H9 (cell line): Measurements from ENCODE around the gene SOX30. TPM values are rescaled to one million over a fixed set of nuclear protein-coding genes. Genes with fewer than 3 reads are reported as not detected.
A peak's percentile ranks its signal among the peaks of the same experiment; 100 is the strongest.

Source experiments
- DNase-seq: peaks from one replicate; pipeline ENCODE4 v3.0.0-alpha.2; 2017
- H2AFZ ChIP-seq: one replicate; pipeline ENCODE4 v1.6.1; 2013; ENCODE audit warnings: mild to moderate bottlenecking, low read length, control low read depth, moderate library complexity
- H2AK5ac ChIP-seq: 2 replicates; pipeline ENCODE4 v1.6.1; 2013; ENCODE audit warnings: low read length, control low read depth, mixed read lengths; ENCODE audit not compliant: insufficient read length
- H2BK120ac ChIP-seq: one replicate; pipeline ENCODE4 v1.6.1; 2013; ENCODE audit warnings: low read depth, mild to moderate bottlenecking, low read length, control low read depth, inconsistent platforms; ENCODE audit not compliant: poor library complexity, severe bottlenecking
- H2BK12ac ChIP-seq: 2 replicates; pipeline ENCODE4 v1.6.1; 2013; ENCODE audit warnings: low read length, control low read depth, mixed read lengths, low read depth; ENCODE audit not compliant: insufficient read length
- H2BK15ac ChIP-seq: 2 replicates; pipeline ENCODE4 v1.6.1; 2013; ENCODE audit warnings: low read depth, low read length, control low read depth
- H2BK20ac ChIP-seq: one replicate; pipeline ENCODE4 v1.6.1; 2013; ENCODE audit warnings: low read depth, mild to moderate bottlenecking, low read length, control low read depth, inconsistent platforms; ENCODE audit not compliant: poor library complexity, severe bottlenecking
- H2BK5ac ChIP-seq: 2 replicates; pipeline ENCODE4 v1.6.1; 2013; ENCODE audit warnings: low read length, control low read depth, mixed read lengths; ENCODE audit not compliant: insufficient read length
- H3K14ac ChIP-seq: 2 replicates; pipeline ENCODE4 v1.6.1; 2013; ENCODE audit warnings: low read length, control low read depth; ENCODE audit not compliant: insufficient read depth
- H3K18ac ChIP-seq: 2 replicates; pipeline ENCODE4 v1.6.1; 2013; ENCODE audit warnings: low read depth, mild to moderate bottlenecking, mixed read lengths, low read length, control low read depth; ENCODE audit not compliant: insufficient read length
- H3K23ac ChIP-seq: 2 replicates; pipeline ENCODE4 v1.6.1; 2013; ENCODE audit warnings: low read length, control low read depth, mixed read lengths, low read depth; ENCODE audit not compliant: insufficient read length
- H3K23me2 ChIP-seq: 2 replicates; pipeline ENCODE4 v1.6.1; 2013; ENCODE audit warnings: low read depth, mild to moderate bottlenecking, mixed read lengths, low read length, control low read depth; ENCODE audit not compliant: insufficient read length, poor library complexity, severe bottlenecking
- H3K27ac ChIP-seq: 2 replicates; pipeline ENCODE4 v1.5.1; 2013; ENCODE audit warnings: low read length, control low read depth, mixed read lengths, low read depth; ENCODE audit not compliant: insufficient read length
- H3K27me3 ChIP-seq: 2 replicates; pipeline ENCODE4 v1.6.1; 2013; ENCODE audit warnings: low read length, control low read depth, inconsistent platforms; ENCODE audit not compliant: insufficient read depth
- H3K4ac ChIP-seq: 2 replicates; pipeline ENCODE4 v1.6.1; 2013; ENCODE audit warnings: low read depth, mild to moderate bottlenecking, control low read depth, inconsistent platforms, low read length, moderate library complexity
- H3K4me1 ChIP-seq: 2 replicates; pipeline ENCODE4 v1.6.1; 2013; ENCODE audit warnings: low read length, control low read depth, inconsistent platforms; ENCODE audit not compliant: insufficient read depth
- H3K4me2 ChIP-seq: 2 replicates; pipeline ENCODE4 v1.6.1; 2013; ENCODE audit warnings: low read length, control low read depth, mixed read lengths; ENCODE audit not compliant: insufficient read length, insufficient read depth
- H3K56ac ChIP-seq: 2 replicates; pipeline ENCODE4 v1.6.1; 2013; ENCODE audit warnings: low read depth, mild to moderate bottlenecking, mixed read lengths, low read length, control low read depth; ENCODE audit not compliant: insufficient read length
- H3K79me1 ChIP-seq: 2 replicates; pipeline ENCODE4 v1.6.1; 2013; ENCODE audit warnings: low read depth, mild to moderate bottlenecking, moderate library complexity, low read length, control low read depth, inconsistent platforms; ENCODE audit not compliant: insufficient read depth, poor library complexity, severe bottlenecking
- H3K79me2 ChIP-seq: 2 replicates; pipeline ENCODE4 v1.6.1; 2013; ENCODE audit warnings: low read length, control low read depth, inconsistent platforms; ENCODE audit not compliant: insufficient read depth
- H3K9ac ChIP-seq: 2 replicates; pipeline ENCODE4 v1.6.1; 2013; ENCODE audit warnings: low read length, control low read depth, mixed read lengths; ENCODE audit not compliant: insufficient read length; ENCODE audit errors: extremely low read depth
- H3K9me3 ChIP-seq: one replicate; pipeline ENCODE4 v1.6.1; 2013; ENCODE audit warnings: low read depth, low read length, inconsistent platforms; ENCODE audit not compliant: control insufficient read depth
- H3T11ph ChIP-seq: one replicate; pipeline ENCODE4 v1.6.1; 2013; ENCODE audit warnings: mild to moderate bottlenecking, low read length, control low read depth, inconsistent platforms
- H4K20me1 ChIP-seq: one replicate; pipeline ENCODE4 v1.6.1; 2013; ENCODE audit not compliant: control insufficient read depth, insufficient read length, insufficient read depth
- H4K5ac ChIP-seq: 2 replicates; pipeline ENCODE4 v1.6.1; 2013; ENCODE audit warnings: low read depth, mild to moderate bottlenecking, mixed read lengths, low read length, control low read depth; ENCODE audit not compliant: insufficient read length
- H4K8ac ChIP-seq: replicated peaks from 2 replicates; pipeline ENCODE4 v1.6.1; 2013; ENCODE audit warnings: low read length, control low read depth, mixed read lengths, low read depth; ENCODE audit not compliant: insufficient read length
- H4K91ac ChIP-seq: 2 replicates; pipeline ENCODE4 v1.6.1; 2013; ENCODE audit warnings: low read depth, mild to moderate bottlenecking, moderate library complexity, mixed read lengths, low read length, control low read depth; ENCODE audit not compliant: insufficient read length
- H3K27ac Mint-ChIP-seq, 3 experiments: 2 replicates in 2 of 3; 3 replicates in 1 of 3; pipeline ENCODE4 v1.8.0; 2020 to 2021; ENCODE audit warnings: mixed read lengths in 3 of 3, mild to moderate bottlenecking in 1 of 3, moderate library complexity in 1 of 3
- H3K27me3 Mint-ChIP-seq: 2 replicates; pipeline ENCODE4 v1.8.0; 2021; ENCODE audit warnings: low read depth, mild to moderate bottlenecking, moderate library complexity, mixed read lengths
- H3K36me3 Mint-ChIP-seq, 3 experiments: 2 replicates in 2 of 3; 3 replicates in 1 of 3; pipeline ENCODE4 v1.8.0; 2020 to 2021; ENCODE audit warnings: low read depth in 3 of 3, mixed read lengths in 3 of 3; ENCODE audit not compliant: insufficient read depth in 1 of 3
- H3K4me1 Mint-ChIP-seq, 2 experiments: 2 replicates each; pipeline ENCODE4 v1.8.0; 2020; ENCODE audit warnings: mixed read lengths in 2 of 2
- H3K4me3 Mint-ChIP-seq, 2 experiments: 2 replicates in 1 of 2; 3 replicates in 1 of 2; pipeline ENCODE4 v1.8.0; 2020 to 2021; ENCODE audit warnings: mild to moderate bottlenecking in 2 of 2, mixed read lengths in 2 of 2, moderate library complexity in 1 of 2
- H3K9me3 Mint-ChIP-seq, 2 experiments: 2 replicates in 1 of 2; 3 replicates in 1 of 2; pipeline ENCODE4 v1.8.0; 2020; ENCODE audit warnings: mild to moderate bottlenecking in 2 of 2, mixed read lengths in 2 of 2, moderate library complexity in 1 of 2
- WGBS: extraction: QIAGEN DNeasy Blood & Tissue Kit; methylation state at CpG from one replicate; pipeline ENCODE4 v1.1.7; 2013; ENCODE audit warnings: missing lambda C conversion rate, low lambda C conversion rate, mixed read lengths; ENCODE audit not compliant: insufficient read length; ENCODE audit errors: extremely low coverage; 5-methylcytosine and 5-hydroxymethylcytosine counted together
- total RNA-seq: library from RNA; stranded (reverse); gene quantifications from 2 replicates; pipeline ENCODE4 v1.2.1, GENCODE V29; 2021
- TF ChIP-seq, protein P1 (sequence below): fragments of 200-600 bp; sonication (generic); conservative IDR thresholded peaks from 3 replicates; pipeline ENCODE4 v1.8.0; 2021; ENCODE audit warnings: antibody characterized with exemption, mild to moderate bottlenecking

The SOX30 gene
- total RNA-seq, 1 experiment from 2014 or later = not detected

GRCh38 chr5:157671592-157672330, 19.5 kb upstream of the SOX30 start:
- H3K4me3 Mint-ChIP-seq = peak overlapping the region; percentile 78 to 89
- H3K27ac Mint-ChIP-seq = peak overlapping the region in 1 of 3 experiments; percentile 46; a peak in 1 of 7 replicates
- Histone ChIP-seq H3K4ac (no peak overlapping the region), H2AK5ac (no peak overlapping the region), H4K91ac (no peak overlapping the region), H4K20me1 (no peaks in the 10 kb centered on the region), H3K18ac (no peak overlapping the region), H3K9ac (no peak overlapping the region), H4K5ac (no peak overlapping the region), H4K8ac (no peak overlapping the region), H2BK120ac (no peak overlapping the region), H3K4me2 (peak overlapping the region; percentile 48), H3K9me3 (no peaks in the 10 kb centered on the region), H3K4me1 (no peaks in the 10 kb centered on the region), H3K56ac (no peak overlapping the region), H2BK20ac (no peak overlapping the region), H3K23ac (no peak overlapping the region), H3T11ph (no peak overlapping the region), H3K27me3 (peaks cover 14% of the 10 kb centered on the region; the same call in 1 of the 2 replicates), H3K27ac (no peak overlapping the region), H2BK15ac (no peak overlapping the region), H3K79me1 (no peaks in the 10 kb centered on the region), H3K14ac (no peak overlapping the region), H3K79me2 (no peaks in the 10 kb centered on the region), H2BK5ac (no peak overlapping the region), H2AFZ (no peak overlapping the region), H2BK12ac (no peak overlapping the region), H3K23me2 (peaks cover 11% of the 10 kb centered on the region)
- H3K36me3 Mint-ChIP-seq = peaks cover 2 to 9% (median 4%) of the 10 kb centered on the region in 3 experiments; a peak in 5 of 7 replicates
- peaks cover 42% of the 10 kb centered on the region for H3K27me3 Mint-ChIP-seq
- TF ChIP-seq, protein P1, sequence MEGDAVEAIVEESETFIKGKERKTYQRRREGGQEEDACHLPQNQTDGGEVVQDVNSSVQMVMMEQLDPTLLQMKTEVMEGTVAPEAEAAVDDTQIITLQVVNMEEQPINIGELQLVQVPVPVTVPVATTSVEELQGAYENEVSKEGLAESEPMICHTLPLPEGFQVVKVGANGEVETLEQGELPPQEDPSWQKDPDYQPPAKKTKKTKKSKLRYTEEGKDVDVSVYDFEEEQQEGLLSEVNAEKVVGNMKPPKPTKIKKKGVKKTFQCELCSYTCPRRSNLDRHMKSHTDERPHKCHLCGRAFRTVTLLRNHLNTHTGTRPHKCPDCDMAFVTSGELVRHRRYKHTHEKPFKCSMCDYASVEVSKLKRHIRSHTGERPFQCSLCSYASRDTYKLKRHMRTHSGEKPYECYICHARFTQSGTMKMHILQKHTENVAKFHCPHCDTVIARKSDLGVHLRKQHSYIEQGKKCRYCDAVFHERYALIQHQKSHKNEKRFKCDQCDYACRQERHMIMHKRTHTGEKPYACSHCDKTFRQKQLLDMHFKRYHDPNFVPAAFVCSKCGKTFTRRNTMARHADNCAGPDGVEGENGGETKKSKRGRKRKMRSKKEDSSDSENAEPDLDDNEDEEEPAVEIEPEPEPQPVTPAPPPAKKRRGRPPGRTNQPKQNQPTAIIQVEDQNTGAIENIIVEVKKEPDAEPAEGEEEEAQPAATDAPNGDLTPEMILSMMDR = no peak
- DNase-seq = no peak
- peaks cover 8% of the 10 kb centered on the region in 2 experiments; a peak in 4 of 5 replicates for H3K9me3 Mint-ChIP-seq
- H3K4me1 Mint-ChIP-seq = peaks cover 0 to 14% of the 10 kb centered on the region in 2 experiments; a peak in 2 of 4 replicates
- WGBS = no CpG with 5 or more reads among the region's 57 CpGs
